GM21529 (cell line): ENCODE results near the gene KDELR1.

ENCODE experiments used
- ATAC-seq: cut with Tn5 transposase; IDR thresholded peaks from one replicate; pipeline ENCODE4 v1.9.1; 2021; ENCODE audit not compliant: unreplicated experiment

KDELR1 gene

GRCh38 chr19:48391100-48392005 is at the start of gene KDELR1:
TSS of gene KDELR1 (minus strand) at chr19:48391551. CDS start at chr19:48391358, 193 bp downstream.
- peak; percentile 82 for ATAC-seq

GRCh38 chr19:48436586-48436985 is 45.2 kb upstream of the KDELR1 start:
- no peak for ATAC-seq

GRCh38 chr19:48433337-48433736 is 42.0 kb upstream of the KDELR1 start:
- no peak for ATAC-seq

GRCh38 chr19:48428670-48429069 is 37.3 kb upstream of the KDELR1 start:
- ATAC-seq = no peak

- ATAC-seq = no peak
These were observed 33.4 kb upstream of the KDELR1 start for GRCh38 chr19:48424694-48425219.

- no peak for ATAC-seq
These were observed 30.2 kb upstream of the KDELR1 start for GRCh38 chr19:48421548-48421947.

GRCh38 chr19:48419158-48419920 is 28.0 kb upstream of the KDELR1 start:
- peak; percentile 88 for ATAC-seq

GRCh38 chr19:48418317-48419064 is 27.1 kb upstream of the KDELR1 start:
- no peak for ATAC-seq

- ATAC-seq = no peak
These were observed 26.1 kb upstream of the KDELR1 start for GRCh38 chr19:48417421-48417820.

GRCh38 chr19:48415806-48416221 is 24.5 kb upstream of the KDELR1 start:
- no peak for ATAC-seq

- no peak for ATAC-seq
These were observed 24.0 kb upstream of the KDELR1 start for GRCh38 chr19:48415395-48415794.

GRCh38 chr19:48413879-48414587 is 22.7 kb upstream of the KDELR1 start:
- no peak for ATAC-seq

GRCh38 chr19:48405850-48406249 is 14.5 kb upstream of the KDELR1 start:
- no peak for ATAC-seq

- no peak for ATAC-seq
These were observed 13.8 kb upstream of the KDELR1 start for GRCh38 chr19:48405010-48405659.

- ATAC-seq = peak; percentile 57
These were observed 12.3 kb upstream of the KDELR1 start for GRCh38 chr19:48403606-48404005.

- no peak for ATAC-seq
These were observed 9.9 kb upstream of the KDELR1 start for GRCh38 chr19:48401287-48401686.

GRCh38 chr19:48400018-48400742 is 8.8 kb upstream of the KDELR1 start:
- no peak for ATAC-seq

GRCh38 chr19:48398375-48399235 is 7.3 kb upstream of the KDELR1 start:
- ATAC-seq = peak; percentile 52

GRCh38 chr19:48398102-48398374 is 6.7 kb upstream of the KDELR1 start:
- ATAC-seq = no peak
